Measurements from ENCODE around the gene DDX56. TPM values are rescaled to one million over a fixed set of nuclear protein-coding genes. Genes with fewer than 3 reads are reported as not detected.

Gene DDX56
- total and polyA plus RNA-seq, 7 donors: 14.6 to 60.5 (median 38.2) TPM

DNA sequence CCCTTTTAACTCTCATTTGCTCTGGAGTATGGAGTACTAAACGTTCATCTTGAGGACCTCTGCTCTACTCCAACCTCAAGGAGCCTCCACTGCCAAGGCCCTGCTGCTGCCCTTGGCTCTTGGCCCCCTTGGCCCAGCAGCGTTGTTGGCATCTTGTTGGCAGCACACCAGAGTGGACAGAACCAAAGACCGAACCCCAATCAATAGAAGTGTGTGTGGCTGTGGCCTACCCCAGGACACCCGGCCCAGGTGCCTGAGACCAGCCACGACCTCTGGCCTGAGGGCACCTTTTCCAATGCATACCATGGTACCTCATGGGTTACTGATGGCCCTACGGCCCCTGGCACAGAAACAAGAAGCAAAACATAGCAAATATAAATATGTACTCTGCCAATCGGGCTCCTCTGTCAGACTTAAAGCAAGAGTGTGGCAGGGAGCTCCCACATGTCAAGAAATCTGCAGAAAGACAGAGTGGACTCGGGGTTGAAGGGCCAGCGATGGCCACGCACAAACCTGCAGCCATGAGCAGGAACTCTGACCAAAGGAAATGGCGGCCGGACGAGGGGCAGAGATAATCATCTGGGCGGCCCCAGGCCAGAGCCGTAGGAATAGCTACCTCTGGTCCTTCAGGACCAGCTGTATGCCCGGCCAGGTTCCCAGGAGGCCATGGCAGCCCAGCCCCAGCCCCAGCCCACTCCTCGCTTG, 35.5 kb downstream of the DDX56 start:
- TF ChIP-seq POLR2A (IDR thresholded peaks at IDR 0.05) (no peak), POLR2AphosphoS5 (IDR thresholded peaks at IDR 0.05) (no peak), EP300 (IDR thresholded peaks at IDR 0.05) (no peak)
- TF ChIP-seq, protein P1, sequence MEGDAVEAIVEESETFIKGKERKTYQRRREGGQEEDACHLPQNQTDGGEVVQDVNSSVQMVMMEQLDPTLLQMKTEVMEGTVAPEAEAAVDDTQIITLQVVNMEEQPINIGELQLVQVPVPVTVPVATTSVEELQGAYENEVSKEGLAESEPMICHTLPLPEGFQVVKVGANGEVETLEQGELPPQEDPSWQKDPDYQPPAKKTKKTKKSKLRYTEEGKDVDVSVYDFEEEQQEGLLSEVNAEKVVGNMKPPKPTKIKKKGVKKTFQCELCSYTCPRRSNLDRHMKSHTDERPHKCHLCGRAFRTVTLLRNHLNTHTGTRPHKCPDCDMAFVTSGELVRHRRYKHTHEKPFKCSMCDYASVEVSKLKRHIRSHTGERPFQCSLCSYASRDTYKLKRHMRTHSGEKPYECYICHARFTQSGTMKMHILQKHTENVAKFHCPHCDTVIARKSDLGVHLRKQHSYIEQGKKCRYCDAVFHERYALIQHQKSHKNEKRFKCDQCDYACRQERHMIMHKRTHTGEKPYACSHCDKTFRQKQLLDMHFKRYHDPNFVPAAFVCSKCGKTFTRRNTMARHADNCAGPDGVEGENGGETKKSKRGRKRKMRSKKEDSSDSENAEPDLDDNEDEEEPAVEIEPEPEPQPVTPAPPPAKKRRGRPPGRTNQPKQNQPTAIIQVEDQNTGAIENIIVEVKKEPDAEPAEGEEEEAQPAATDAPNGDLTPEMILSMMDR (IDR thresholded peaks at IDR 0.05): no peak
- H3K4me3 ChIP-seq: no peak overlapping the region
- intact Hi-C loops (cut with DNase I): no loop called here
- no peaks in the 10 kb centered on the region for H3K4me1 ChIP-seq
- no peak for DNase-seq
- H3K36me3 ChIP-seq: no peaks in the 10 kb centered on the region
- H3K27ac ChIP-seq: no peak overlapping the region
- no peaks in the 10 kb centered on the region for H3K9me3 ChIP-seq
- WGBS, 2 donors: 85 to 89% methylated on average over 17 of the region's 17 CpGs
- H3K27me3 ChIP-seq: no peaks in the 10 kb centered on the region

DNA sequence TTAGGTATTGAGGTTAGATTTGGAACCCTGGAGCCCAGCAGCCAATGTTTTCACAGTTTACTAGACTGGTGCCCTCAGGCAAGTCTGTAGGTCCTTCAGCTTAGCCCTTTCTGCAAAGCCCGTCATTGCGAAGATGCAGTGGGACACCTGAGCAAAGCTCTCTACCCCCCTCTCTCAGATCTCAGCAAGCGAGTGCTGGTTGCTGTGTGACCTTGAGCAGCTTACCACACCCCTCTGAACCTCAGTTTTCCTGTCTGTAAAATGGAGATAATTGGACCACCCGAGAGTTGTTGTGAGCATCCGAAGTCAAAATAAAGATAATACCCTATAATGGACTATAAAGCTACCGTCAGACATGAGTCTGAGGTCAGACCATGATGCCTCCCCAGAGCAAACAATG, 36.3 kb downstream of the DDX56 start:
- Histone ChIP-seq H3K4me3 (no peak overlapping the region), H3K27ac (no peak overlapping the region), H3K36me3 (no peaks in the 10 kb centered on the region), H3K9me3 (no peaks in the 10 kb centered on the region), H3K4me1 (no peaks in the 10 kb centered on the region), H3K27me3 (no peaks in the 10 kb centered on the region)
- WGBS, 2 donors: 91 to 96% methylated on average over 6 of the region's 6 CpGs
- intact Hi-C loops (cut with DNase I): no loop called here
- no peak for TF ChIP-seq POLR2A (IDR thresholded peaks at IDR 0.05)
- DNase-seq: no peak

DNA sequence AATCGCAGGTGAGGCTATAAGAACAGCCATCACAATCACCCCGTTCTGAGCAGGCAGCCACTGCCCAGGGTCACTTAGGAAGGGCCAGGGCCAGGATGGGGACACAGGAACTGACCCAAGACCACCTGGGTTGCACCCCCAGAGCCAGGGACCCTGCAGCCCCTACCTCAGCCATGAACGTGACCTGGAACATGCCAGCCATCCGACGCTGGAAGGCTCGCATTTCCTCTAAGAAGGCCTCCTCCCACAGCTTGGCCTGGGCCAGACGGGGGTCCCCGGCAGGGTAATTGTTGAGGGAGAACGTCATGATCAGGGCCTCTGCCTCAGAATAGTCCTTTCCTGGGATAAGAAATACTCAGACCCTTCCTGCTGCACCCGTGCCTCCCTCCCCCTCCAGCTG, 37.6 kb downstream of the DDX56 start:
- intact Hi-C loops (cut with DNase I): no loop called here
- H3K9me3 ChIP-seq: no peaks in the 10 kb centered on the region

DNA sequence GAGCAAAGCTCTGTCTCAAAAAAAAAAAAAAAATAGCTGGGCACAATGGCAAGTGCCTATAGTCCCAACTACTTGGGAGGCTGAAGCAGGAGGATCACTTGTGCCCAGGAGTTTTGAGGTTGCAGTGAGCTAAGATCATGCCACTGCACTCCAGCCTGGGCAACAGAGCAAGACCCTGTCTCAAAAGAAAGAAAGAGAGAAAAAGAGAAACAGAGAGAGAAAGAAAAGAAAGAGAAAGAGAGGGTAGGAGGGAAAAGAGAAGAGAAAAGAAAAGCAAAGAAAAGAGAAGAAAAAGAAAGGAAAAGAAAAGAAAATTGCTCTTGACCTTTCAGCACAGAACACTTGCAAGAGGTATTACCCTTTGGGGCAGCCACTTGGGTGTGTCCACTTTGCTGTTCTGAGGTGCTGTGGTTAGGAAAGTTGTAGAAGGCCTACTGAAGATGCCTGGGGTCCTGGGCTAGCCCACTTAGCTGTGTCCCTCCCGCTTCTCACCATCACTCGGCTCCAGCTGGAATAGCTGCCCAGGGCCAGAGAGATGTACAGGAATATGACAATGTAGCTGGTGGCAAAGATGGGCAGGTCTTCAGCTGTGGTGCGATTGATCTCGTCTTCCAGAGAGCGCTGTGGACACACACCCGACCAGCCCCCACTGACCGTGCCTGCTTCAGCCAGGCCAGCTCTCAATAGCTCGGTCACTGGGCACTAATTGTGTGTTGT, 38.2 kb downstream of the DDX56 start:
- Histone ChIP-seq H3K4me3 (no peak overlapping the region), H3K4me1 (no peaks in the 10 kb centered on the region), H3K27ac (no peak overlapping the region), H3K36me3 (no peaks in the 10 kb centered on the region), H3K27me3 (no peaks in the 10 kb centered on the region), H3K9me3 (no peaks in the 10 kb centered on the region)
- DNase-seq: no peak
- intact Hi-C loops (cut with DNase I): no loop called here
- WGBS, 2 donors: 89 to 95% methylated on average over 8 of the region's 8 CpGs
- no peak for TF ChIP-seq EP300 (IDR thresholded peaks at IDR 0.05)
- TF ChIP-seq, protein P1 (IDR thresholded peaks at IDR 0.05): no peak
- no peak for TF ChIP-seq POLR2A (IDR thresholded peaks at IDR 0.05)
- TF ChIP-seq POLR2AphosphoS5 (IDR thresholded peaks at IDR 0.05): no peak

More for the DNA sequence above, 37.6 kb downstream of the DDX56 start:
- Histone ChIP-seq H3K4me1 (no peaks in the 10 kb centered on the region), H3K27me3 (no peaks in the 10 kb centered on the region), H3K4me3 (no peak overlapping the region), H3K27ac (no peak overlapping the region), H3K36me3 (no peaks in the 10 kb centered on the region)
- 88 to 89% methylated on average over 10 of the region's 10 CpGs for WGBS, 2 donors
- no peak for DNase-seq
- TF ChIP-seq POLR2AphosphoS5 (IDR thresholded peaks at IDR 0.05): no peak
- no peak for TF ChIP-seq EP300 (IDR thresholded peaks at IDR 0.05)
- TF ChIP-seq, protein P1 (IDR thresholded peaks at IDR 0.05): no peak
- no peak for TF ChIP-seq POLR2A (IDR thresholded peaks at IDR 0.05)

DNA sequence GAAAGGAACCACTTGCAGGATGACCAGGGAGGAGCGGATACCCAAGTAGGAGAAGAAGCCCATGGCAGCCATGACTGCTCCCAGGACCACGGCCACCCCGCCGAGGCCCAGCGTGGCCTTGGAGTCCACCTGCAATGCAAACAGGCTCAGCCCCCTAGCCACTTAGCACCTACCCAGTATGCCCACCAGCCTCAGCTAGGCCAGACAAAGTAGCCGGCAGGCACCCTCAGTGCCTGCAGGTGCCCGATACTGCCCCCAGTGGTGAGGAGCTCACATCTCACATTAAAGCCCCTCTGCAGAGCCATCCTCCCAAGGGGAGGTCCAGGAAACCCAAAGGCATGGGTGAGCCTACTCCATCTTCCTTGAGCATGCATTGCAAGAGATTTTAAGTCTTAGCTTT, 39.2 kb downstream of the DDX56 start:
- intact Hi-C loops (cut with DNase I): no loop called here
- H3K9me3 ChIP-seq: no peaks in the 10 kb centered on the region
- TF ChIP-seq POLR2A (IDR thresholded peaks at IDR 0.05) (no peak), EP300 (IDR thresholded peaks at IDR 0.05) (no peak), POLR2AphosphoS5 (IDR thresholded peaks at IDR 0.05) (no peak)
- TF ChIP-seq, protein P1 (IDR thresholded peaks at IDR 0.05): no peak
- H3K4me3 ChIP-seq: no peak overlapping the region
- no peaks in the 10 kb centered on the region for H3K4me1 ChIP-seq
- H3K36me3 ChIP-seq: no peaks in the 10 kb centered on the region
- no peak overlapping the region for H3K27ac ChIP-seq
- no peaks in the 10 kb centered on the region for H3K27me3 ChIP-seq
- WGBS, 2 donors: 65 to 75% methylated on average over 7 of the region's 7 CpGs
- DNase-seq: no peak

All from sigmoid colon (tissue), 7 donors.